Left renal cortex interstitium (tissue), 4 donors: ENCODE results near the gene BPIFB6. TPM values are rescaled to one million over a fixed set of nuclear protein-coding genes. Genes with fewer than 3 reads are reported as not detected.

ENCODE experiments used
- DNase-seq, 4 donors: peaks; one replicate each; pipeline ENCODE4 v3.0.0-alpha.2; 2013; ENCODE audit warnings: low read depth in 4 of 4, low spot score in 2 of 4, missing footprints in 1 of 4
- polyA plus RNA-seq, 4 donors: library from polyadenylated mRNA; unstranded; fragments of 120-200 nt; gene quantifications; one replicate each; pipeline ENCODE4 v1.2.1, GENCODE V29; 2013; ENCODE audit not compliant: insufficient read length in 4 of 4

Gene BPIFB6
- polyA plus RNA-seq, 4 donors = not detected

DNA sequence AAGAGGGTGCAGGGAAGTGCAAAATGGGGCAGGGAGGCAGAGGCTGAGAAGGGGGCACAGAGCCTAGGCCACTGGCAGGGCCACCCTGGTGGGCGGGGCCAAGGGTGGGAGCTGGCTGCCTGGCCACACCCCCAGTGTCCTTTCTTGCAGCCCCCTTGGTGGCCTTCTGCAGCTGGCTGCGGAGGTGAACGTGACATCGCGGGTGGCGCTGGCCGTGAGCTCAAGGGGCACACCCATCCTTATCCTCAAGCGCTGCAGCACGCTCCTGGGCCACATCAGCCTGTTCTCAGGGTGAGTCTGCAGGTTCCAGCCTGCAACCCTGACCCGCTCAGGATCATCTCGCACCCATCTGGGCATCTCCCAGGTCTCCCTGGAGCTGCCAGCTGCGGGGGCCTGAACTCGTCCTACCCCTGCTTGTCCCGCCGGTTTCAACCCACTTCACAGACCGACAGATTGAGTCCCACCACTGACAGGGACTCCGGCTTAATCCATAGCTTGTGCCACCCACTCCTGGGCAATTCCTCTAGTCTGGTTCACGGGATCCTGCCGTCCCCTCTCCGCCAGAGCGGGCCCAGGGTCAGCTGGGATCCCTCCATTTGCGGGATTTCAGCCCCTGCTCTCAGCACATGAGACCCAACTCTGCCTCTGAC is 28.4 kb downstream of the BPIFB6 start:
- no peak for DNase-seq

DNA sequence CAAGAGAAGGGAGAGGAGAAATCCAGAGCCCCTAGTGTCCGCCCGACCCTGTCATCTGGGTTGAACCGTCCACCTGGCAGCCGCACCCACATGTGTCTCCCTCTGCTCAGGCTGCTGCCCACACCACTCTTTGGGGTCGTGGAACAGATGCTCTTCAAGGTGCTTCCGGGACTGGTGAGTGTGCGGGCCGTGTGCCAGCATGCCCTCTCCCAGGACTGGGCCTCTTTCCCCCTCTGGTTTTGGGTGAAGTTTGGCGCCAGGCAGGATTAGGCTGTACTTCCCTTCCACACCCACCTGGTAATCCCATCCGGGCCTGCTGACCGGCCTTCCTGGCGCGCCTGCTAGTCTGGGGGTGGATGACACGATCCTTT is 30.2 kb downstream of the BPIFB6 start:
- DNase-seq = no peak

DNA sequence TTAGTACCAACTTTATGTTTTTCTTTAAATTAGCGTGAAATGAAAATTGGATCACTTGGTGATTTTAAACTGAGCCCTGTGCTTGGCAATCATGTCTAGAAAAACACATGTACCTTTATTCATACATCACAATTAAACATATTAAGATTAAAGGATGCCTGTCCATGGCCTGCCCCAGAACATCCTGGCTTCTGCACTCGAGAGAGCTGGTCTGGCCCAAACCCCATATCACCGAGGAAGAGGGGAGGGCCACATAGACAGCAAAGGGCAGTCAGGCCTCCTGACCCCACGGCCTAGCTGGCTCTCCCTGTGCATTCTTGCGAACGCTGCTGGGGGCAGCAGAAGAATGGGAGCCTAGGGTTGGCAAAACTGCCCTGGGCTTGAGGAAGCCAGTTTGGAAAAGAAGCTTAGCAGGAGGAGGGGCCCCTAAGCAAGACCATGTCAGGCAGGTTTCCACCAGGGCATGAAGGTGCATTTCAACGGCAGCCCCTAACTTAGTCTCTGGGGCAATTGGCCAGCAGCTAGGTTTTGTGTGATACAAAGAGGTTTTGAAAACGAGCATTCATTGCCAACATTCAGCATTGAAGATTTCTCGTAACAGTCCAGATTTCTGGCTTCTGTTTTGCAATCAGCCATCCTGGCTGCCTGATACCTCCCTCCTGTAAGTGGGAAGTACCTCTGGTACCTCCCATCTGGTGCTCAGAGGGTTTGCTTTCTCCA is 30.8 kb downstream of the BPIFB6 start:
- no peak for DNase-seq

DNA sequence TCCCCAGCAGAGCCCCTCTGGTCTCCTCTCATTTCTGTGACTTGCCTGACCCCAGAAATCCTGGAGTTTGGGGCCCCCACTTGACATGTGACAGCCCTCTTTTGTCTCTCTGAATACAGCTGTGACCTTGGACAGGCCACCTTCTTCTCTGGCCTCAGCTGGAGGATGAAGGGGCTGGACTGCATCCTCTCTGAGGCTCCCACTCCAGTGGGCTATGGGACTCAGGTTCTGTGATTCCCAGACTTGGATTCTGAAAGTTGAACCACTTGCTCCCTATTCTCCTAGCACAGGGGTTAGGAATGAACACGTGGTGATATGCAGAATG is 31.3 kb downstream of the BPIFB6 start:
- no peak for DNase-seq

DNA sequence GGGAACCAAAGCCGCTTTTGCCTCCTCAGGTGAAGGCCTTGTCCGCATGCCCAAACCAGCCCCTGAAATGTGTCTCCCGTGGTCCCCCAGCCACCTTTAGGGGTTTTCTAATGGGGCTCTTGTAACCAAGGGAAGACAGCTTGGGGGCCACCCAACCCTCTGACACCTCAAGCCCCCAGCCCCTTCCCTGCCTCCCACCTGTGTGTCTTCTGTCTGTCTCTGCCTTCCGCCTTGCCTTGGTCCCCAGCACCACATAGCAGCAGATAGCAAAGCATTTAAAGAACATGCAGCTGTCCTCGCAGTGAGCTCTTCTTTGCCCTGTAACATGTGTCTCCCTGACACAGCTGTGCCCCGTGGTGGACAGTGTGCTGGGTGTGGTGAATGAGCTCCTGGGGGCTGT is 31.8 kb downstream of the BPIFB6 start:
- no peak for DNase-seq

DNA sequence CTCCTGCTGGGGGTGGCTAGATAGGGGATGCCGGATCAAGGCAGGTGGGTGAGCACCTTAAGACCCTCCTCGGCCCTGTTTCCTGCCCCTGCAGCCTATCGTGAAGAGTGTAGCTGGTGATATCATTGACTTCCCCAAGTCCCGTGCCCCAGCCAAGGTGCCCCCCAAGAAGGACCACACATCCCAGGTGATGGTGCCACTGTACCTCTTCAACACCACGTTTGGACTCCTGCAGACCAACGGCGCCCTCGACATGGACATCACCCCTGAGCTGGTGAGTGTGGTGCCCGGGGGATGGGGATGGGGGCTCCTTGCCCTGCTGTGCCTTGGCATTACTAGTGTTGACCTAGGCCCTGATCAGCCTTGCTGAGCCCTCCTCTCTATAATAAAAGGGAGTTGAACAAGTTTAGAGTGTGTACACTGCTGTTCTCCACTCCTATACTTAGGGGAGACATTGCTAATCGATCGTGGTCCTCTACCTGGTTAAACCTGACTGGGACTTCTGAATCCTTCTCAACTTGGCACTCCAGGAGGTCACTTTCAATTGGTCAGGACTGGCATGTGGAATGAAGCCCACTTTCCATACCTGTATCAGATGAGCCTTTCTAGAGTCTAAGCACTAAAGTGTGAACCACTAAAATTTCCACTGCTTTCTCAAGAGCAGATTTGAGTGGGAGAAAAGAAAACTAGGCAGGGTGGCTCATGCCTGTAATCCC is 33.3 kb downstream of the BPIFB6 start:
- no peak for DNase-seq

DNA sequence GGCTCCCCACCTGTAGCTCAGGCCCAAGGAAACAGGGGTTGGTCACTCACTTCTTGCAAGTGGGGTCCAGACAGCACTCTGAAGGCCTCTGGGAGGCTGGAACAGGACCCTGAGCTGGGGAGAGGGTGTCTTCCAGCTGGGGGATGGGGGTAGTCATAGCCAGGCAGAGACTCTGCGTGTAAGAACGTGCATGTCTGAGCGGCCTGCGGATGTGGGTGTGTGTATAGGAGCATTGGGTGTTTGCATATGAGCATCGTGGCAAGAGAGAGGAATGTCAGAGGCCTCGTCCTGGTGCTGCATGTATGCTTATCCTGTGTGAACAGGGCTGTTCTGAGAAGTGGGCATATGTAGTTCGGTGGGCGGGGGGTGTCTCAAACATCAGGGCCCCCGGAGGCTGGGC is 34.3 kb downstream of the BPIFB6 start:
- DNase-seq = no peak

DNA sequence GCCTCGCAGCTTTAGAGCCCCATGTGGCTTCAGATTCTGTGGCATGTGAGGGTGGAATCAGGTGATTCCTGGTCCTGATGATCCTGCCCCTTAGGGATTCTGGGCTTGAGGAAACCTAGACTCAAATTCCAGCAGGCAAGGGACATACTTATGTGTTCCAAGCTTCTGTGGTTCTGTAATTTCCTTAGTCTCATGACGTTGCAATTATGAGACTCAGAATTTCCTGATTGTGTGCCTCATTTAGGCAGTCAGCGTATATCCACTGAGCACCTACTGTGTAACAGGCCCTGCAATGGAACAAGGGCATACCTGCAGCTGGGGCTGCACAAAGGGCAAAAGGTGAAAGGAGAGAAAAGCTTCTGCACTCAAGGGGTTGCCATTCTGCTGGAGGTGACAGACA is 36.4 kb downstream of the BPIFB6 start:
- no peak for DNase-seq

DNA sequence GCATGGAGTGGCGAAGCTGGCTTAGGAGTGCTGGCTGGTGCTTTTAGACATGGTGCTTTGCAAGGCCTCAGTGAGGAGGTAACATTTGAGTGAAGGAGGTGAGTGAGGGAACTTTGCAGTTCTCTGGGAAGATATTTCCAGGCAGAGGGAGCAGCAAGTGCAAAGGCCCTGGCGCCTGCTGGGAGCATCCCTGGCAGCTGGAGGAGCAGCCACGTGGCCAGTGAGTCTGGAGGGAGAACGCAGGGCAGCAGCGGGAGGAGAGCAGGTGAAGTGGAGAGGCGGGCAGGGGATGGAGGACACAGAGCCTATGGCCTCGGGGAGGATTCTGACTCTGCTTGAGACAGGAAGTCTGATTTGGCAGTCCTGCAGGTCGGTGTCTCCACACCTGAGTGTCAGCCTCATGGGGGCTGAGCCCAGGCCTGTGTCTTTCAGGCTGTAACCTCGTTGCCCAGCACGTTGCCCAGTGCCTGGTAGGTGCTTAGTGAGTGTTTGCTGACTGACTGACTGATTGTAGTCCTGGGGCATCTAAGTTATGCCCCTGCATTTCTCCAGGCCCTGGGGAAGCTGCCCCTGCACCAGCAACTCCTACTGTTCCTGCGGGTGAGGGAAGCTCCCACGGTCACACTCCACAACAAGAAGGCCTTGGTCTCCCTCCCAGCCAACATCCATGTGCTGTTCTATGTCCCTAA is 36.9 kb downstream of the BPIFB6 start:
- DNase-seq = no peak

DNA sequence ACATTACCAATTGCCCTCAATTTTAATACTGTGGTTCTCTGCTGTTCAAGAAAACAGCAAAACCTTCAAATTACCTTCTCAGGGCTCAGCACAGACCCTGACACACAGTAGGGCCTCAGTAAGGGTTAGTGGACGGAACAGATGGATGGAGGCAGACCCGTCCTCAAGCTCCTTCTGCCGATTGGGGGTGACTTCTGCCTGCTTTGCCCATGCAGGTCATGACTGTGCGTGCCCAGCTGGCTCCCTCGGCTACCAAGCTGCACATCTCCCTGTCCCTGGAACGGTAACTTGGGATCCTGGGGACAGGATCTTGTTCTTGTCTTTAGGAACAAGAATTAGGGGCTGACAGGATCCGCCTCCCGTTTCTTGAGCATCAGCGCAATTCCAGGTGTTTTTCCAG is 38.2 kb downstream of the BPIFB6 start:
- DNase-seq = no peak

DNA sequence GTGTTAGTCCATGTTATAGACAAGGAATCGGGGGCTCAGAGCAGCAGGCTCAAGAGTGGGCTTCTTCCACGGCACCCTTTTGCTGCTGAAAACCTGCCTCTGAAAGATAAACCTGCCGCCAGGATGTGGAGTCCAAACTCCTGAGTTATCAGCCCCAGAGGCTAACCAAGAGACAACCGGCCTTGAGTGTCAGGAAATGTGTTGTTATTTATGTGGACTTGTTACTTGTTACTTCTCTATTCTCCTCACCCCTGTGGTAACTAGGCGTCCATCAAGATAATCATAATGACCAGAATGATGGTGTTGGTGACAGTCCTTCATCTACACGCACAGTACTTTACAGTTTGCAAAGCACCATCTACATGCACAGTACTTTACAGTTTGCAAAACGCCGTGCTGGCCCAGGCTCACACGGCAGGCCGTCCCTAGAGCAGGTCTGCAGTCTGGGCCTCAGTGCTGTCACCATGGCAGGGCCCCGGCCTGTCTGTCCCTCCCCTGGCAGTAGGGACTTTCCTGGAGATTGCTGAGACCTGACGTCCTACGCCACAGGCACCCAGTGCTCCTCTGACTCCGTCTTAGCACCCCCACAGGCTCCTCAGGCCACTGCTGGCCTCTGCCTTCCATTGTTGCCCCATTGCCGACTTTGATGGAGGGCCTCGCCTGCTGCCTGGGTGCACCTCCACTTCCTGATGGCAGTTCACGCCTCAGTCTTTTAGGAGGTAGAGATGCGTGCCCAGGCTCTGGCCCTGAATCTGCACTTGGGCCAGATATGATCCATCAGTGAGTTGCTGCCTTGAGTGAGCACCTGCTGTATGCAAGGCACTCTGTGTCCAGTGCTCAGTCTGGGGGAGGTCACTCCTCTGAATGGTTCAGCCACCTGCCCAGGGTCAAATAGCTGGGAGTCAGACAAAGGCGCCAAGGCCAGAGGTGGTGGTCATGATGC is 38.9 kb downstream of the BPIFB6 start:
- DNase-seq = no peak

DNA sequence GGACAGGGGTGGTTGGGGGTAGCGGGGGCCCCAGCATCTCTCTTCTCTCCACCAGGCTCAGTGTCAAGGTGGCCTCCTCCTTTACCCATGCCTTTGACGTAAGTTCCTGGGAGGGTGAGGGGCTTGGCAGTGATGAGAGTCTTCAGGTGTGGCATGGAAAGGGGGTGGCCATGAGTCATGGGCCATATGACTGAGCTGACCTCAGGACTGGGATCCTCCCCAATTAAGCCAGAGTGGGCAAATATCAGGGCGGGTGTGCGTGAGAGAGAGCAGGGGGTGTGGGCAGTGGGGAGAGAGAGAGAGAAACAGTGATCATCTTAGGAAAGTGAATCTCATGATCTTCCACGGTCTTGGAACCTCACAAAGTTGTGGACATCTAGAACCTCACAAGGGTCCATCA is 39.8 kb downstream of the BPIFB6 start:
- DNase-seq = no peak

DNA sequence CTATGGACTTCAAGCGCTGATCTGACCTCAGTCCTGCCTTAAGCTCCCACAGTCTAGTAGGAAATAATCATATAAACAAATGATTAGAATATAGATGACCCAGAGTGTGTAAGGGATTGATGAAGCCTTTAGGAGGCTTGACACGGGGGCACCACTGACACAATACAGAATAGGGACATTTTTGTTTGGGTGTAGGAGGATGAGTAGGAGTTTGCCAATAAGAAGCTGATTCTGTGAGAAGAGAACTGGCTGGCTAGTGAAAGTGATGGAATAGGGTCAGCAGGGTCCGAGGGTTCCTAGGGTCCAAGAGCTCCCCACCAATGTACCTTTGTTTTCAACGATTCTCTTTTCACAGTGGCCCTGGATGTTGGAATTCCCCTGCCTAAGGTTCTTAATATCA is 40.9 kb downstream of the BPIFB6 start:
- DNase-seq = no peak

DNA sequence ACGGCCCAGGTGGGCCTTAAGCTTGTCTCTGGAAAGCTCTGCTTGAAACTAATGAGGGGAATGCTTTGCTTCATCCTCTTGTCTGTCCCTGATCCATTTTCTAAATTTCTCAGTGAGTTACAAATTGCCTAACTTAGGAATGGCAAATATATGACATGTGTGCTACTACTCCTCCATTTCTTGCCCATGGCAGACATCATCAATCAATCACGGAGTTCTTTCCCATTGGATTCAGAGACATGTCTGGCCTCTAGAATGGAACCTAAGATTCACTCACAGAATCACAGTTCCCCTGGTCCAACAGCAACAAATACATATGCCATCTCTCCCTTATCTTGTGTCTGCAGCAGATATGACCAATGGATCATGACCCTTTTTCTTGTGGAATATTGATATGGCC is 41.4 kb downstream of the BPIFB6 start:
- no peak for DNase-seq

DNA sequence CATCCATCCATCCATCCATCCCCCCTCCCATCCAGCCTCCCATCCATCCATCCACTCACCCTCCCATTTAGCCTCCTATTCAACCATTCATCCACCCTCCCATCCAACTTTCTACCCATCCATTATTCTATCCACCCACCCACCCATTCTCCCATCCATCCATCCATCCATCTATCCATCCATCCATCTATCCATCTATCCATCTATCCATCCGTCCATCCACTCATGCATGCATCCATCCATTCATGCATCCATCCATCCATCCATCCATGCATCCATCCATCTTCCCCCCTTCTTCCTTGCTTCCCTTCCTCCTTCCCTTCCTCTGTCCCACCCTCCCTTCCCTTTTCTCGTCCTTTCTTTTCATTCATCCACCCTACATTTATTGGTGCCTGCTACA is 43.2 kb downstream of the BPIFB6 start:
- no peak for DNase-seq

DNA sequence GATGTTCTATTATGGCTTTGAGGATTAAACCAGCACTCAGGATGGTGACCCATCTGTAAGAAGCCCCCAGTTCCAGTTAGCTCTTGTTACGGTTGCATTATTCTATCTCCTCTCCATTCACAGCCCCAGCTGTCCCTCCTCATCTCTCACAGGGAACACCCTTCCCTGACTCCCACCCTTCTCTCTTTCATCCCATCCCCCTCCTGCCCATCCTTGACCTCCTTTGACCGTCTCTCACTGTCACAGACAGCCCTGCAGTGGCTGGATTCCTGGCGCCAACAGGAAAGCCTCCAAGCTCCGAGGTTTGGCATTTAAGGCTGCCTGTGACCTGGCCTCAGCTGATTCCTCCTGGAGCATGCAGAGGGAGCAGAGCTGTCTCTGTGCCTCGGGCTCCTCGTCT is 43.8 kb downstream of the BPIFB6 start:
- no peak for DNase-seq

DNA sequence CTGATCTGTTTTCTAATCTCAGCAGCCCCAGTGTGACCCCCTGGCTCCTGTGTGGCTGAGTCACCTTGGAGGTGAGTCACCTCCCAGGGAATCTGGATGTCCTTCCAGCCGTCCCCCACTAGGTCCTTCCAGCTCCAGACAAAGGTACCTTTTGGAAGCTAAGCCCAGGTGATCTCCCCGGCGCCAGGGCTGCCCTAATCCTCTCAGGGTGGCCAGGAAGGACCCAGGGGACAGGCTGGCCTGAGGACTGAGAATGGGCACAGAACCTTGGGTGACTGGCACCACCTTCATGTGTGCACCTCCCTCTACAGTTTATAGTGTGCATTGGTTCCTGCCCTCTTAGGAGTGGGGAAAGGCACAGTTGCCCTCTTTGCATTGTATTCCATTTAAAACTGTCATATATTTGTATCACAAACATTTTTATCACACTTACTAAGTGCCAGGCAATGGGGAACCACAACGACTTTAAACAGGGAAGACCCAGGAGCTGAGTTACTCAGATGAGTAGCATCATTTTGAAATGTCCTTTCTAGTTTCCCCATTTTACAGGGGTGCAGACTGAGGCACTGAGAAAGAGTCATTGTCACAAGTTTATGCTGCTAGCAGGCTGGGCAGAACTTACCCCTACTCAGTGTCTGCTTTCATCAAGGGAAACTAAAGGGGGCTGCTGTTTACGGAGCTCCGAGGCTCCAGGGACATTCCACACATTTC is 45.4 kb downstream of the BPIFB6 start:
- no peak for DNase-seq

DNA sequence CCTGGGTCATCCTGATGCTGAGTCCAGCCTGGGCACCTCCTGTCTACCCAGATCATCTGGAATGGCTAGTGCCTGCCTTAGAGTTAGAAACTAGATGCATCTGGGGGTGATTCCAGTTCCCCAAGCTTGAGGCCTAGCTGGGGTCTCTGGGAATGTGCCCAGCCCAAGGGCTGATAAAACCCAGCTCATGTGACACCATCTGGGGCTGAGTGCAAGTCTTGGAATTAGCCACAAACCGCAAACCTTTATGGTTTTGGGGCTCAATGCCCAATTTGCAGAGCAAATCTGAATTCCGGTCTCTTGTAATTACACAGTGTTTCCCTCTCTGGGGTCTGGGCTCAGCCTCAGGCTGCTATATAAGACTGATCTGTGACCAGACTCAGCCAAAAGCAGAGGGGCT is 47.8 kb downstream of the BPIFB6 start, which contains the start of gene BPIFB4:
Gene BPIFB4, plus strand, starts transcription at position 385 of the 400 bp plus-strand sequence. CDS start 1,884 bp downstream, outside the sequence.
- no peak for DNase-seq

DNA sequence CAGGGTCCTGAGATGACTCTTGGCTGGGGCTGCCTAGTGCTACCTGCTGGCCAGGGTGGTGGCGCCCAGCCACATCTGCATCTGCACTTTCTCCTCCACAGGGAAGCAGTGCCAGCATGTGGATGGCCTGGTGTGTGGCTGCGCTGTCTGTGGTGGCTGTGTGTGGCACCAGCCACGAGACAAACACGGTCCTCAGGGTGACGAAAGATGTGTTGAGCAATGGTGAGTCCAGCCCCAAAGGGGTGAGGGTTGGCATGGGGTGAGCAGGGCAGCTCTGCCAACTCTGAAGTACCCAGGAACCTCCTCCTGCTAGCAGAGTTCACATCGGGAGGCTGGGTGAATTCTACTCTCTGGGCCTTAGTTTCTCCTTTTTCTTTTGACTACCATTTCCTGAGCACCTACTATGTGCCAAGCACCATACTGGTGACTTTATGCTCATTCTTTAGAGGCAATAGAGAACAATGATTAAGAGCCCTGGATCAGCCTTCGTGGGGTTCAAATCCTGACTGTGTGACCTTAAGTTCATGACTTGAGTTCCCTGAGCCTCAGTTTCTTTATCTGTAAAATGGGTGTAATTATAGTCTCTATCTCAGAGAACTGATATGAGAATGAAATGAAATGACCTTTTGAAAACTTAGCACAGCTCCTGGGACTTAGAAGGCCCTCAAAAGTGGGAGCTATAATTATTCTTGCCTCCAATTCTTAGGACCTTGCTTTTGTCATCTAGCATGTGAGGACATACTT is 50.1 kb downstream of the BPIFB6 start:
- no peak for DNase-seq
